IPS DF 4.7 (cell line): ENCODE measurements around the gene GPAT2.
"Not testable (repeated sequence)": the region's sequence is repeated elsewhere in the genome, so short reads cannot be mapped to it uniquely, and the experiment has no call there.

Experiments
- DNase-seq: peaks from one replicate; pipeline ENCODE4 v3.0.0-alpha.2; 2013; ENCODE audit warnings: low spot score; ENCODE audit errors: extremely low read depth

The GPAT2 gene

DNA sequence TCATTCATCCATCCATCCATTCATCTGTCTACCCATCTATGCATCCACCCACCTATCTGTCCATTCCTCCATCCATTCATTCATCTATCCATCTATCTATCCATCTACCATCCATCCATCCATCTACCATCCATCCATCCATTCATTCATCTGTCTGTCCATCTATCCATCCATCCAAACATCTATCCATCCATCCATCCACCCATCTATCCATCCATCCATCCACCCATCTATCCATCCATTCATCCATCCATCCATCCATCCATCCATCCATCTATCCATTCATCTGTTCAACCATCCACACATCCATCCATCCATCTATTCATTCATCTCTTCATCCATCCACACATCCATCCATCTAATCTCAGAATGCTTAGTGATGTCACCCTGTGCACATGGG lies 30.0 kb upstream of the GPAT2 start:
- not testable (repeated sequence) for DNase-seq

- DNase-seq = not testable (repeated sequence)
Measured at GRCh38 chr2:96064047-96064675, 29.4 kb upstream of the GPAT2 start.

- DNase-seq = not testable (repeated sequence)
Measured at GRCh38 chr2:96063116-96063899, 28.6 kb upstream of the GPAT2 start.

DNA sequence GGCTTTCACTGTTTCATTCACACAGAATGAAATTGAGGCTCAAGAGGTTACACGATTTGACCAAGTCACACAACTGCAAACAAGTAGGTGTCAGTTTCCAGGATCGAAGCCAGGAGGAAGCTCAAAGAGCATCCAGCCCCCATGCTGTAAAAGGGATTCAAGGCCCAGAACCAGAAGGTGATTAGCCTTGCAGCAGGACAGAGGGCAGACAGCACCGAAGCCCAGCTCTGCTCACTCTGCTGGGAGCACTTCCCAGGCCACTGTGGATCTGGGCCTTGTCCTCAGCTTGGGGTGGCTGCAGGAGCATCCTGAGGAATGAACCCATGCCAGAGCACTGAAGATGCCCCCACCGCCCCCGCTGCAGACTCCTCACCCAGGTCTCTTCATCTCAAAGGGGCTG lies 27.8 kb upstream of the GPAT2 start:
- not testable (repeated sequence) for DNase-seq

- DNase-seq = not testable (repeated sequence)
Measured at GRCh38 chr2:96061901-96062300, 27.2 kb upstream of the GPAT2 start.

DNA sequence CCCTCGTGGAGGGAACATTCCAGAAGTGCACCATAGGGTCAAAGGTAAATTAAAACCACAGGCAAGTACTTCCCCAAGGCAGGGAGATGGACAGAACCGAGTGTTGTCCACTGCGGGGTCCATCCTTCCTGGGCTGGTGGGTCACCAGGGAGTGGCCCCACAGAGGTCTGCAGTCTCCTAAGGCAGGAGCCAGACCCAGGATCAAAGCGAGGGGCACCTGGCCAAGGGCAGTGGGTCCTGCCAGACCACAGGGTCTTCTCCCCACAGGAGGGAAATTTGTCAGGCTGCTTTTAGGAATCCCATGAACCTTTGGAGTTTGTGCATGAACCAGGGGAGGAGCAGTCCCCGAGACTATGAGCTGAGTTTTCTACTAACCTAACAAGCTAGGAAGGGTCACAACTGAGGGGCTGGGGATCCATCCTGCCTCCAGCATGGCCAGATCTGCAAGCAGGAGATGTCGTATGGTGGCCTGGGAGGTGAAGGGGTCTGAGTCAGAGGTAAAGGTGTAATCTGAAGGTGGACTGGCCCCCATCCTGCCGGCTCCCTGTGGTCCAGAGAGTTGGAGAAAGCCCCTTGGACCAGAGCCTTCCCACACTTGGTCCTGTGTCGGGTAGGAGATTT lies 26.6 kb upstream of the GPAT2 start:
- not testable (repeated sequence) for DNase-seq

DNA sequence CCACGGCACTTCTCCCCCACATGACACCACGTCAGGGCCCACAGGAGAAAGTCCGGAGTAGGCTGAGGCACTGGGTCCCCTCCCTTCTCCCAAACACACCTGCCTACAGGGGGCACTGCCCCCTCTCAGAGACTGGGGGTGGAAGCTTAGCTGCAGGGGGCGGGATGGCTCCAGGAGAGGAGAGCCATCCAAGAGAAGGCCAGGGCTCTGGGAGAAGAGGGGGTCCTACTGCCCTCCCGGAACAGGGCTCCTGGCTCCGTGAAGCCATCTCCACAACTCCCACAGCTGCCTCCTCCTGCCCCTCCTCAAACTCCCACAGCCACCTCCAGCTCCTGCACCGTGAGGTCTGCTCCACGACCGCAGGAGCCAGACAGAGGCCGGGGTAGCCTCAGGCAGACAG lies 25.6 kb upstream of the GPAT2 start:
- DNase-seq = not testable (repeated sequence)

DNA sequence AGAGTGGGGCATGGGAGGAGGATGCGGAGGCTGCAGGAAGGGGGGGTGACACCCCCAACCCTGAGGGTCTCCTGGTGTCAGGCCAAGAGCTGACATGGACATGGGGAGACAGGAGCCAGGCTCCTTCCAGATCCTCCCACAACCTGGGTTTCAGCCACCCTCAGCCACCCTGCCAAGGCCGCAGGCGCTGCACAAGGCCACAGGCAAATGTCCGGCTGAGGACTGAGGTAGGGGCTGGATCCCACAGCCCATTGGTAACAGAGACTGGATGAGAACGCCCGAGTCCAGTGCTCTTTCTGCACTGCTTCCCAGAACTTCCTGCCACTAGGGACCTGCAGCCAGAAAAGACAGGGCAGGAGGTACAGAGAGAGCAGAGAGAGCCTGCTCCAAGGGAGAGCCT lies 24.7 kb upstream of the GPAT2 start:
- not testable (repeated sequence) for DNase-seq

- DNase-seq = not testable (repeated sequence)
Measured at GRCh38 chr2:96055830-96056229, 21.1 kb upstream of the GPAT2 start.

DNA sequence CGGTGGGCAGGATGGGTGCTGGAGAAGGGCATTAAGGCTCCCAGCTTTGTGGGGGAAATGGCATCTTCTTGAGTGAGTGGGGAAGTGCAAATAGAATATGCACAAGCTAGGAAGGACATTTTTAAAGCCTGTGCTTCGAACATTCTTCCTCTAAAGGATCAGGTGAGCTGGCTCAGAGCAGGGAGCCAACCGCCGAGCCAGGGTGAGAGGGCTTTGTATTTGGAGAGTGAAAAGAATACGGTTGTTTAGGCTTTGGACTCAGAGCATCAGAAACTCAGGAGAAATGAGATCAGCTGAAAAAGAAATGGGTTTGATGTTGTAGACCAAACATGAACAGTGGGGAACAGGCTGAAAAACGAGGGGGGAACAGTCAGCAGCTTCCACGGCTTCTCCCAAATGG lies 19.8 kb upstream of the GPAT2 start:
- not testable (repeated sequence) for DNase-seq

- DNase-seq = not testable (repeated sequence)
Measured at GRCh38 chr2:96053385-96053784, 18.7 kb upstream of the GPAT2 start.

DNA sequence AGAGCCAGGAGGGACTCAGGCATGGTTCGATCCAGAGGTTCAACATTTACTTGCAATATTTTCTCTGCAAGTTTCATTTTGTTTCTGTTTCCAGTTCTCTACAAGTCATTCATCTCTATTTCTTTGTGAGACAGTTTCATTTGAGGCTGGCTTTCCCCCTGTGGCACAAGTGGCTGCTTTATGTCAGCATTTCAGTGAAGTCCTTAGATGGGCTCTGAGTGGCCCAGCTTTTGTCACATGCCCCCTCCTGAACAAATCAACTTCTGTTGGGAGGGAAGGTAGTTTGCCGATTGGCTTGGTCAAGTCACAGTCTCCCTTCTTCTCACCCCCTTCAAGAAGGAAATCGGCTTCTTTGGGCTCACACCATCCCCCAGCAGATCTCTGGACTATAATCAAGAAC lies 17.9 kb upstream of the GPAT2 start:
- not testable (repeated sequence) for DNase-seq

GRCh38 chr2:96049917-96050262 lies 15.2 kb upstream of the GPAT2 start:
- DNase-seq = not testable (repeated sequence)

DNA sequence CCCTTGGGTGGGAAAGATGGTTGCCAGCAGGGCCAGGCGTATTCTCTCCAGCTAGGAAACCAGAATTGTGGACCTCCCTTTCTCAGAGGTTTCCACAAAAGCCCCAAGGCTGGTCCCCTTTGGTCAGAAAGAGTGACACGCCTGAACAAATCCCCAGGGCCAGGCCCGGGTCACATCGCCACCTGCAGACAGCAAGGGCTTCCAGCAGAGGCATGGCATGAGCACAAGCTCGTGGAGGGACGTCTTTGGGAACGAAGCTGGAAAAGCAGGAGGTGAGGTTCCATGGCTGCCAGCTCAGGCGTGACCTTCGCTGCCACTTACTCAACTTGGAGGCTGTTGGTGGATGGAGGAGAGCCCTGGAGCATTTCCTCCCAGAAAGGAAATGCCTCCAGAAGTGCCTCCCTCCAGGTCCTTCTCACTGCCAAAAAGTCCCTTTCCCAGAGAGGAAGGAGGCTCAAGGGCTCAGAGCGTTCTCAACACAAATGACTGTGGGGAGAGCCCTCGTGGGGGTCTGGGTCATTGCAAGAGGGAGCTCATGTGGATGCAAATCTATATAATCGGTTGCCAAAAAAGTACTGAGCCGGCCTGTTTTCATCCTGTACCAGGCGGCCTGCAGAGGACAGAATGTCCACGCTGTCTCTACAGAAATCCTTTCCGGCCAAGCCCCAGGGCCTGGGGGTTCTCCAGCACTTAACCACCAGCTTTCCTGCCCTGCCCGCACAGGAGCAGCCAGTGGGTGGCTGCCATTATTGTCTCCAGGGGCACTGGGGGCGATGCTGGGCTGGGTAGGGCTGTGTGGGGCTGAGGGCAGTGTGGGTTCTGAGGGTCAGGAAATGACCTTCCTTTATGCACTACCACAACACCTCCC lies 14.6 kb upstream of the GPAT2 start:
- DNase-seq = not testable (repeated sequence)

GRCh38 chr2:96035554-96035953 lies 838 bp upstream of the GPAT2 start:
- not testable (repeated sequence) for DNase-seq

DNA sequence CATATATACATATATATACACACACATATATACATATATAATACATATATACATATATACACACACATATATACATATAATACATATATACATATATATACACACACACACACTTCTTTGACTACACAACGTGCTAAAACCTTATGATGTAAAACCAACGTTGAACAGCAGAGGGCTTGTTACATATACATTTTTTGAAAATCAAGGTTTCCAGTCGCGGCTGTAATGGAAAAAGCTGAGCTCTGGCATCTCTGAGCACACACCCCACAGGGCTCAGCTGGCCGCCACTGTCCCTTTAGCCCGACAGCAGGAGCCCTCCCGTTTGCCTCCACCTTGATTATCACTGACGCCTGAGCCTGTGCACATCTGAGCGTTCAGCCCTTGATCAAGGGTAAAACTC lies 719 bp downstream of the GPAT2 start:
- not testable (repeated sequence) for DNase-seq

GRCh38 chr2:96027725-96028325 lies 6.9 kb downstream of the GPAT2 start:
- DNase-seq = not testable (repeated sequence)

GRCh38 chr2:96025755-96026154 lies 9.0 kb downstream of the GPAT2 start:
- DNase-seq = not testable (repeated sequence)

DNA sequence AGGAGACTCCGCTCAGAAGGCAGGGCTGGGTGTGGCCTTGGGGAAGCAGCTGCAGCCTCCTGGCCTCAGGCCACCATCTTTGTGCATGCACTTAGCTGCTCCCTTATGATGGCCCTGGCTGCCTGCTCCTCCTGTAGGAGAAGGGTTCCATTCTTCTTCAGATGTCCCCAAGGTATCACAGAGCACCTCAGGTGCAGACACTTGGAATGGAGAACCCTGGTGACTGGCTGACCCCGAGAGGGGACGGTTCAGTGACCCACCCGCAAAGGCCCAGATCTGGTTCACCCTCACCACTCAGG lies 9.6 kb downstream of the GPAT2 start:
- no peak for DNase-seq

GRCh38 chr2:96024336-96025193 lies 10.2 kb downstream of the GPAT2 start:
- no peak for DNase-seq
